Measurements from ENCODE around the gene METTL2B.
"Not testable (repeated sequence)": the region's sequence is repeated elsewhere in the genome, so short reads cannot be mapped to it uniquely, and the experiment has no call there.

DNA sequence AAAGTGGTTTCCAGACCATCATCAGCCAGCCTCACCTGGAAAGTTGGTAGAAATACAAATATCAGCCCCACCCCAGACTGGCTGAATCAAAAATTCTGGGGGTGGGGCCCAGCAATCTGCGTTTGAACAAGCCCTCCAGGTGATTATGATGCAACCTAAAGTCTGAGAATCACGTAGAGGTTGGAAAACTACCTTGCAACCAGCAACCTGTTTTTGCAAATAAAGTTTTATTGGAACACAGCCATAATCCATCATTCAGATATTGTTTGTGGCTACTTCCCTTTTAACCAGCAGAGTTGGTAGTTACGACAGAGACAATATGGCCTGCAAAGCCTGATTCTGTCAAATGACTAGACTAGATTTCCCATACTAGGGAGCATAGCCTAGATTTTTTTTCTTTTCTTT, 49.5 kb downstream of the METTL2B start:
- TF ChIP-seq SUZ12 (IDR thresholded peaks at IDR 0.05; ENCODE audit: extremely low read depth, insufficient read depth, insufficient read length); ZNF274 (IDR thresholded peaks at IDR 0.05; ENCODE audit: low read depth, low read length): not testable (repeated sequence)
